DND-41 (cell line): ENCODE results near the gene PHC2.

Experiments used
- EZH2 ChIP-seq: IDR thresholded peaks from 3 replicates; pipeline ENCODE4 v1.6.1; 2012; ENCODE audit warnings: borderline replicate concordance, low read depth, mild to moderate bottlenecking, moderate library complexity, low read length, inconsistent platforms; ENCODE audit not compliant: severe bottlenecking
- TF ChIP-seq, protein P1 (sequence below): IDR thresholded peaks from 2 replicates; pipeline ENCODE4 v1.5.1; 2012; ENCODE audit warnings: borderline replicate concordance, low read length, moderate library complexity, mild to moderate bottlenecking; ENCODE audit not compliant: poor library complexity, severe bottlenecking; ENCODE audit errors: extremely low read depth

DNA sequence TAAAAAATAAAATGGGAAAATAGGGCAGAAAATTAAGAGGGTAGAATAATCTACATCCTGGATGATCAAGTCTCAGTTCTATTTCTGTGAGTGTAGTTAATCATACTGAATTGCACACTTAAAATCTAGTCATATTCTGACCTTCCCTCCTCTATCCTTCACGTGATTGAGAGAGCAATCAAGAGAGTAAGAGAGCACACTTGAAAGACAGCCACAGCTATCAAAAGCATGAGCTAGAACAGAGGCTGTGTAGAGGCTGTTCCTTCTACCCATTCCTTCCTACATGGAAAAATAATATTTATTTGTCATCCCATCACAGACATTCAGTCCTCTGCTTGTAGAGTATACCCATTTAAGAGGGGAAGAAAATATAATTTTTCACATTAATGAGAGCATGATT lies 52.4 kb downstream of the PHC2 start:
- TF ChIP-seq, protein P1, sequence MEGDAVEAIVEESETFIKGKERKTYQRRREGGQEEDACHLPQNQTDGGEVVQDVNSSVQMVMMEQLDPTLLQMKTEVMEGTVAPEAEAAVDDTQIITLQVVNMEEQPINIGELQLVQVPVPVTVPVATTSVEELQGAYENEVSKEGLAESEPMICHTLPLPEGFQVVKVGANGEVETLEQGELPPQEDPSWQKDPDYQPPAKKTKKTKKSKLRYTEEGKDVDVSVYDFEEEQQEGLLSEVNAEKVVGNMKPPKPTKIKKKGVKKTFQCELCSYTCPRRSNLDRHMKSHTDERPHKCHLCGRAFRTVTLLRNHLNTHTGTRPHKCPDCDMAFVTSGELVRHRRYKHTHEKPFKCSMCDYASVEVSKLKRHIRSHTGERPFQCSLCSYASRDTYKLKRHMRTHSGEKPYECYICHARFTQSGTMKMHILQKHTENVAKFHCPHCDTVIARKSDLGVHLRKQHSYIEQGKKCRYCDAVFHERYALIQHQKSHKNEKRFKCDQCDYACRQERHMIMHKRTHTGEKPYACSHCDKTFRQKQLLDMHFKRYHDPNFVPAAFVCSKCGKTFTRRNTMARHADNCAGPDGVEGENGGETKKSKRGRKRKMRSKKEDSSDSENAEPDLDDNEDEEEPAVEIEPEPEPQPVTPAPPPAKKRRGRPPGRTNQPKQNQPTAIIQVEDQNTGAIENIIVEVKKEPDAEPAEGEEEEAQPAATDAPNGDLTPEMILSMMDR, result no peak
- TF ChIP-seq EZH2, result no peak
